ENCODE measurements around the gene BTRC. TPM values are rescaled to one million over a fixed set of nuclear protein-coding genes. Genes with fewer than 3 reads are reported as not detected.

BTRC gene
- total RNA-seq, 1 experiment from 2014 or later, result 22.4 TPM

GRCh38 chr10:101478956-101479355 lies 125.0 kb downstream of the BTRC start:
- Mint-ChIP-seq H3K27me3 (ENCODE audit: low read depth) (no peaks in the 10 kb centered on the region), H3K4me3 (no peak overlapping the region), H3K9me3 (no peaks in the 10 kb centered on the region), H3K4me1 (peaks cover under 1% of the 10 kb centered on the region; the same call in 1 of the 2 replicates), H3K36me3 (no peaks in the 10 kb centered on the region), H3K27ac (no peak overlapping the region)
- ATAC-seq (no peak), DNase-seq (ENCODE audit: low spot score) (no peak)
- ChIA-PET POLR2A (no interaction called here), CTCF (interaction anchor here (0.7 to 3.7 kb wide), 4 partner anchors 12 to 38 kb away, joined by 3 to 24 read pairs (median 3); no protein-coding TSS in a partner anchor)
- TF ChIP-seq SMAD3 (CRISPR knock-in tag; IDR thresholded peaks at IDR 0.05; ENCODE audit: borderline replicate concordance) (no peak), ZNF232 (CRISPR knock-in tag; IDR thresholded peaks at IDR 0.05) (no peak), ZNF423 (CRISPR knock-in tag; IDR thresholded peaks at IDR 0.05) (no peak), TP53 (CRISPR knock-in tag; IDR thresholded peaks at IDR 0.05) (no peak), ZNF512 (CRISPR knock-in tag; IDR thresholded peaks at IDR 0.05; ENCODE audit: borderline replicate concordance) (no peak), EMX1 (CRISPR knock-in tag; IDR thresholded peaks at IDR 0.05) (no peak), E2F5 (CRISPR knock-in tag; IDR thresholded peaks at IDR 0.05) (no peak), ZNF263 (CRISPR knock-in tag; IDR thresholded peaks at IDR 0.05; ENCODE audit: low read depth) (no peak), JUN (CRISPR knock-in tag; IDR thresholded peaks at IDR 0.05) (no peak), TEAD1 (CRISPR knock-in tag; IDR thresholded peaks at IDR 0.05) (no peak), USF1 (CRISPR knock-in tag; IDR thresholded peaks at IDR 0.05) (no peak), ETV6 (CRISPR knock-in tag; IDR thresholded peaks at IDR 0.05) (no peak), E2F1 (CRISPR knock-in tag; IDR thresholded peaks at IDR 0.05) (no peak), E2F4 (CRISPR knock-in tag; IDR thresholded peaks at IDR 0.05; ENCODE audit: borderline replicate concordance, low read depth) (no peak), NR3C1 (CRISPR knock-in tag; conservative IDR thresholded peaks at IDR 0.05; ENCODE audit: low read depth) (no peak), ZNF138 (CRISPR knock-in tag; conservative IDR thresholded peaks at IDR 0.05) (no peak), ZBTB21 (CRISPR knock-in tag; IDR thresholded peaks at IDR 0.05; ENCODE audit: borderline replicate concordance) (no peak), ZNF317 (CRISPR knock-in tag; IDR thresholded peaks at IDR 0.05; ENCODE audit: borderline replicate concordance, low read depth) (no peak), ZNF219 (CRISPR knock-in tag; IDR thresholded peaks at IDR 0.05; ENCODE audit: borderline replicate concordance) (no peak), HMGA2 (CRISPR knock-in tag; IDR thresholded peaks at IDR 0.05) (no peak)

- H3K4me1 Mint-ChIP-seq, result peaks cover 24% of the 10 kb centered on the region
- ChIA-PET CTCF (interaction anchor here (1.5 to 6.5 kb wide), 2 partner anchors 14 to 180 kb away, joined by 3 to 47 read pairs; no protein-coding TSS in a partner anchor), POLR2A (no interaction called here)
- H3K27ac Mint-ChIP-seq, result no peak overlapping the region
- TF ChIP-seq HMGA2 (CRISPR knock-in tag; IDR thresholded peaks at IDR 0.05) (no peak), OVOL2 (CRISPR knock-in tag; IDR thresholded peaks at IDR 0.05; ENCODE audit: borderline replicate concordance) (no peak), ZNF396 (CRISPR knock-in tag; IDR thresholded peaks at IDR 0.05; ENCODE audit: borderline replicate concordance) (no peak), ZNF281 (CRISPR knock-in tag; IDR thresholded peaks at IDR 0.05) (no peak), JAZF1 (CRISPR knock-in tag; IDR thresholded peaks at IDR 0.05) (no peak), CDX4 (CRISPR knock-in tag; IDR thresholded peaks at IDR 0.05; ENCODE audit: borderline replicate concordance) (no peak)
- no peaks in the 10 kb centered on the region for H3K9me3 Mint-ChIP-seq
- no peak for DNase-seq (ENCODE audit: low spot score)
- H3K4me3 Mint-ChIP-seq, result no peak overlapping the region
- H3K27me3 Mint-ChIP-seq (ENCODE audit: low read depth), result no peaks in the 10 kb centered on the region
- ATAC-seq, result no peak
- H3K36me3 Mint-ChIP-seq, result no peaks in the 10 kb centered on the region
Observed at GRCh38 chr10:101481256-101481655, 127.3 kb downstream of the BTRC start.
